GM12891 (cell line): ENCODE data around the gene PLCB1.

ENCODE experiments used
- PAX5 ChIP-seq: IDR thresholded peaks from 2 replicates; pipeline ENCODE4 v1.6.1; 2011; ENCODE audit warnings: low read length, moderate library complexity, mild to moderate bottlenecking; ENCODE audit not compliant: insufficient read depth, severe bottlenecking
- POLR2A ChIP-seq: IDR thresholded peaks from 2 replicates; pipeline ENCODE4 v1.6.1; 2011; ENCODE audit warnings: low read depth, low read length, control low read depth
- POLR2AphosphoS5 ChIP-seq: IDR thresholded peaks from 2 replicates; pipeline ENCODE4 v1.6.1; 2011; ENCODE audit warnings: low read depth, low read length, control low read depth
- SPI1 ChIP-seq: IDR thresholded peaks from 2 replicates; pipeline ENCODE4 v1.6.1; 2011; ENCODE audit warnings: low read depth, low read length, control low read depth
- TAF1 ChIP-seq: IDR thresholded peaks from 2 replicates; pipeline ENCODE4 v1.6.1; 2011; ENCODE audit warnings: low read depth, low read length, control low read depth

GRCh38 chr20:8635837-8636236 is 503.8 kb downstream of the PLCB1 start:
- TF ChIP-seq POLR2A (no peak), POLR2AphosphoS5 (no peak), PAX5 (no peak), SPI1 (no peak), TAF1 (no peak)
